Panc1 (cell line): ENCODE measurements around the gene GGT5. TPM values are rescaled to one million over a fixed set of nuclear protein-coding genes. Genes with fewer than 3 reads are reported as not detected.

Experiments used
- ATAC-seq: fragments of 200-7000 bp; cut with Tn5 transposase; 2 replicates; pipeline ENCODE4 v1.9.1; 2020; ENCODE audit warnings: mild to moderate bottlenecking, moderate library complexity
- BruUV-seq: library from RNA; stranded (reverse); fragments of 400-500 nt; replicated peaks from 2 replicates; lab custom pipeline; 2021; lab: Mats Ljungman, UMichigan
- CTCF ChIA-PET: fragments of 300-600 bp; sonication (Branson Sonifier 250); formaldehyde crosslinking; loops from one replicate; lab custom pipeline; 2022; ENCODE audit warnings: antibody characterized with exemption; lab: Charles Lee
- POLR2A ChIA-PET: fragments of 300-600 bp; sonication (Branson Sonifier 250); formaldehyde crosslinking; loops from one replicate; lab custom pipeline; 2022; ENCODE audit warnings: antibody characterized with exemption; lab: Charles Lee
- DNase-seq: peaks from one replicate; pipeline ENCODE4 v3.0.0-alpha.2; 2010; ENCODE audit warnings: low read depth, low spot score
- H3K27ac ChIP-seq: 2 replicates; pipeline ENCODE4 v1.5.1; 2011; ENCODE audit warnings: mild to moderate bottlenecking, low read length, inconsistent platforms
- H3K27me3 ChIP-seq: fragments of 200-500 bp; sonication (Bioruptor generic); 2 replicates; pipeline ENCODE4 v1.6.0; 2014; ENCODE audit warnings: low read length, inconsistent platforms; ENCODE audit not compliant: control insufficient read depth, insufficient read depth
- H3K36me3 ChIP-seq: fragments of 200-500 bp; sonication (Bioruptor generic); 2 replicates; pipeline ENCODE4 v1.5.1; 2014; ENCODE audit warnings: inconsistent platforms, mild to moderate bottlenecking, low read length, moderate library complexity; ENCODE audit not compliant: control insufficient read depth, insufficient read depth
- H3K4me1 ChIP-seq: 2 replicates; pipeline ENCODE4 v1.5.1; 2011; ENCODE audit warnings: inconsistent platforms, mild to moderate bottlenecking, low read length, moderate library complexity; ENCODE audit not compliant: control insufficient read depth, insufficient read depth
- H3K4me3 ChIP-seq, 2 experiments: 2 replicates each; pipeline ENCODE4 v1.5.1; 2011 to 2012; ENCODE audit warnings: low read depth in 2 of 2, low read length in 2 of 2, mild to moderate bottlenecking in 2 of 2, inconsistent platforms in 1 of 2, moderate library complexity in 1 of 2
- H3K9me3 ChIP-seq: fragments of 200-500 bp; sonication (Bioruptor generic); 2 replicates; pipeline ENCODE4 v1.5.1; 2014; ENCODE audit warnings: low read depth, mild to moderate bottlenecking, inconsistent platforms, low read length, moderate library complexity; ENCODE audit not compliant: control insufficient read depth, insufficient read depth
- CTCF ChIP-seq: fragments of 450-650 bp; IDR thresholded peaks from 2 replicates; pipeline ENCODE4 v1.5.1; 2017; ENCODE audit warnings: mild to moderate bottlenecking
- POLR2AphosphoS5 ChIP-seq: IDR thresholded peaks from 2 replicates; pipeline ENCODE4 v1.6.1; 2012; ENCODE audit warnings: mild to moderate bottlenecking, low read depth, low read length, moderate library complexity
- REST ChIP-seq, 2 experiments: IDR thresholded peaks; 2 replicates each; pipeline ENCODE4 v1.6.1; 2011 to 2012; ENCODE audit warnings: low read depth in 2 of 2, control low read depth in 1 of 2, low read length in 1 of 2, mild to moderate bottlenecking in 1 of 2, moderate library complexity in 1 of 2; ENCODE audit not compliant: insufficient read depth in 1 of 2
- SIN3A ChIP-seq: IDR thresholded peaks from 2 replicates; pipeline ENCODE4 v1.6.1; 2012; ENCODE audit warnings: low read depth, mild to moderate bottlenecking, low read length, moderate library complexity, borderline replicate concordance; ENCODE audit not compliant: insufficient read depth
- TCF7L2 ChIP-seq: IDR thresholded peaks from 2 replicates; pipeline ENCODE4 v1.6.1; 2011; ENCODE audit warnings: mild to moderate bottlenecking, low read depth, low read length, inconsistent platforms
- in situ Hi-C: cut with HindIII; loops from 2 replicates; pipeline ENCODE4 v1.10.0; 2016; ENCODE audit warnings: low sequenced_read_pairs, low pct_unique_long_range_greater_than_20kb
- intact Hi-C: fragments of 100-400 bp; cut with micrococcal nuclease; formaldehyde crosslinking; loops from one replicate; pipeline ENCODE4 v1.10.0; 2022; ENCODE audit not compliant: unreplicated experiment
- total RNA-seq: library from RNA; stranded (reverse); gene quantifications from one replicate; pipeline ENCODE4 v1.2.1, GENCODE V29; 2021; ENCODE audit not compliant: unreplicated experiment

The GGT5 gene
- total RNA-seq, 1 experiment from 2014 or later: 3.6 TPM

GRCh38 chr22:24185501-24186351 lies 59.2 kb downstream of the GGT5 start:
- BruUV-seq: no TSS peak
- H3K27ac ChIP-seq: no peak overlapping the region
- ATAC-seq (no peak), DNase-seq (no peak)
- H3K36me3 ChIP-seq: no peaks in the 10 kb centered on the region
- no peaks in the 10 kb centered on the region for H3K9me3 ChIP-seq
- H3K4me3 ChIP-seq: no peak overlapping the region
- TF ChIP-seq SIN3A (no peak), TCF7L2 (no peak), CTCF (no peak), REST (IDR thresholded peaks at IDR 0.05; ENCODE audit: insufficient read depth in 1 of 2, low read depth in 2 of 2, low read length in 1 of 2) (no peak), POLR2AphosphoS5 (no peak)
- H3K27me3 ChIP-seq: no peaks in the 10 kb centered on the region
- intact Hi-C loops (no loop called here), in situ Hi-C loops (no loop called here)
- CTCF ChIA-PET: no interaction called here
- H3K4me1 ChIP-seq: peaks cover 19% of the 10 kb centered on the region
- POLR2A ChIA-PET: no interaction called here

GRCh38 chr22:24185001-24185500 lies 59.8 kb downstream of the GGT5 start:
- no peak for DNase-seq
- Histone ChIP-seq H3K9me3 (no peaks in the 10 kb centered on the region), H3K4me3 (no peak overlapping the region), H3K27ac (no peak overlapping the region), H3K36me3 (no peaks in the 10 kb centered on the region), H3K4me1 (peaks cover 14% of the 10 kb centered on the region), H3K27me3 (no peaks in the 10 kb centered on the region)
- CTCF ChIA-PET: no interaction called here
- ATAC-seq: no peak
- intact Hi-C loops (no loop called here), in situ Hi-C loops (no loop called here)
- TF ChIP-seq POLR2AphosphoS5 (no peak), TCF7L2 (no peak), SIN3A (no peak), REST (IDR thresholded peaks at IDR 0.05; ENCODE audit: insufficient read depth in 1 of 2, low read depth in 2 of 2, low read length in 1 of 2) (no peak), CTCF (no peak)
- no TSS peak for BruUV-seq
- POLR2A ChIA-PET: no interaction called here
